ENCODE measurements around the gene CFAP221.

CFAP221 gene

GRCh38 chr2:119508756-119509155 lies 35.5 kb upstream of the CFAP221 start:
- Histone ChIP-seq H3K4me3 (ENCODE audit: low read length, poor library complexity, severe bottlenecking) (no peak overlapping the region), H3K36me3 (ENCODE audit: insufficient read depth, low read length) (no peaks in the 10 kb centered on the region), H2AFZ (ENCODE audit: low read length) (no peak overlapping the region), H3K9me2 (replicated peaks; ENCODE audit: low read depth, low read length) (no peaks in the 10 kb centered on the region), H4K20me1 (ENCODE audit: insufficient read depth, low read length, poor library complexity, severe bottlenecking) (no peaks in the 10 kb centered on the region), H3K4me1 (ENCODE audit: insufficient read depth, low read length, poor library complexity, severe bottlenecking) (no peaks in the 10 kb centered on the region), H3K9ac (ENCODE audit: low read depth, low read length, poor library complexity, severe bottlenecking) (no peak overlapping the region), H3K4me2 (ENCODE audit: low read depth, low read length, poor library complexity, severe bottlenecking) (no peak overlapping the region), H3F3A (ENCODE audit: low read depth) (no peaks in the 10 kb centered on the region), H3K9me3 (ENCODE audit: insufficient read depth, low read depth, low read length) (no peaks in the 10 kb centered on the region), H3K27me3 (ENCODE audit: insufficient read depth, low read length, poor library complexity, severe bottlenecking) (no peaks in the 10 kb centered on the region), H3K79me2 (ENCODE audit: insufficient read depth, low read length) (no peaks in the 10 kb centered on the region)
- no peak for TF ChIP-seq CTCF (conservative IDR thresholded peaks at IDR 0.05; ENCODE audit: low read length)
- TF ChIP-seq EZH2phosphoT487 (IDR thresholded peaks at IDR 0.05; ENCODE audit: borderline replicate concordance) = no peak

- Histone ChIP-seq H3K36me3 (ENCODE audit: insufficient read depth, low read length) (no peaks in the 10 kb centered on the region), H3K27me3 (ENCODE audit: insufficient read depth, low read length, poor library complexity, severe bottlenecking) (no peaks in the 10 kb centered on the region), H3K9me2 (replicated peaks; ENCODE audit: low read depth, low read length) (no peaks in the 10 kb centered on the region), H3K4me2 (ENCODE audit: low read depth, low read length, poor library complexity, severe bottlenecking) (no peak overlapping the region), H4K20me1 (ENCODE audit: insufficient read depth, low read length, poor library complexity, severe bottlenecking) (no peaks in the 10 kb centered on the region), H3K4me3 (ENCODE audit: low read length, poor library complexity, severe bottlenecking) (no peak overlapping the region), H3K9ac (ENCODE audit: low read depth, low read length, poor library complexity, severe bottlenecking) (no peak overlapping the region), H2AFZ (ENCODE audit: low read length) (no peak overlapping the region), H3K9me3 (ENCODE audit: insufficient read depth, low read depth, low read length) (no peaks in the 10 kb centered on the region), H3K4me1 (ENCODE audit: insufficient read depth, low read length, poor library complexity, severe bottlenecking) (no peaks in the 10 kb centered on the region), H3K79me2 (ENCODE audit: insufficient read depth, low read length) (no peaks in the 10 kb centered on the region), H3F3A (ENCODE audit: low read depth) (no peaks in the 10 kb centered on the region)
- TF ChIP-seq CTCF (conservative IDR thresholded peaks at IDR 0.05; ENCODE audit: low read length) (no peak), EZH2phosphoT487 (IDR thresholded peaks at IDR 0.05; ENCODE audit: borderline replicate concordance) (no peak)
These were observed 32.3 kb upstream of the CFAP221 start for GRCh38 chr2:119511989-119512388.

GRCh38 chr2:119512946-119513345 lies 31.3 kb upstream of the CFAP221 start:
- Histone ChIP-seq H3K9me3 (ENCODE audit: insufficient read depth, low read depth, low read length) (no peaks in the 10 kb centered on the region), H3K4me1 (ENCODE audit: insufficient read depth, low read length, poor library complexity, severe bottlenecking) (no peaks in the 10 kb centered on the region), H3F3A (ENCODE audit: low read depth) (no peaks in the 10 kb centered on the region), H3K4me3 (ENCODE audit: low read length, poor library complexity, severe bottlenecking) (no peak overlapping the region), H4K20me1 (ENCODE audit: insufficient read depth, low read length, poor library complexity, severe bottlenecking) (no peaks in the 10 kb centered on the region), H3K9me2 (replicated peaks; ENCODE audit: low read depth, low read length) (no peaks in the 10 kb centered on the region), H3K27me3 (ENCODE audit: insufficient read depth, low read length, poor library complexity, severe bottlenecking) (no peaks in the 10 kb centered on the region), H2AFZ (ENCODE audit: low read length) (no peak overlapping the region), H3K79me2 (ENCODE audit: insufficient read depth, low read length) (no peaks in the 10 kb centered on the region), H3K4me2 (ENCODE audit: low read depth, low read length, poor library complexity, severe bottlenecking) (no peak overlapping the region), H3K9ac (ENCODE audit: low read depth, low read length, poor library complexity, severe bottlenecking) (no peak overlapping the region), H3K36me3 (ENCODE audit: insufficient read depth, low read length) (no peaks in the 10 kb centered on the region)
- TF ChIP-seq CTCF (conservative IDR thresholded peaks at IDR 0.05; ENCODE audit: low read length) = no peak
- TF ChIP-seq EZH2phosphoT487 (IDR thresholded peaks at IDR 0.05; ENCODE audit: borderline replicate concordance) = no peak
